Ovary (tissue), 9 donors: ENCODE data around the gene SMYD5. TPM values are rescaled to one million over a fixed set of nuclear protein-coding genes. Genes with fewer than 3 reads are reported as not detected.

Experiments used
- DNase-seq, 5 donors: peaks; one replicate each; pipeline ENCODE4 v3.0.0-alpha.2; 2019 to 2020
- H3K27ac ChIP-seq, 2 donors: fragments of 200-600 bp; one replicate each; pipeline versions ENCODE4 v1.5.1 to v1.8.0; 2019 to 2022
- H3K27me3 ChIP-seq: fragments of 200-600 bp; one replicate; pipeline ENCODE4 v1.8.0; 2022
- H3K36me3 ChIP-seq: fragments of 200-600 bp; sonication (generic); one replicate; pipeline ENCODE4 v1.5.1; 2019
- H3K4me1 ChIP-seq: one replicate; pipeline ENCODE4 v1.8.1; 2013; ENCODE audit warnings: mild to moderate bottlenecking, moderate library complexity; ENCODE audit not compliant: insufficient read depth
- H3K4me3 ChIP-seq: fragments of 200-600 bp; sonication (generic); one replicate; pipeline ENCODE4 v1.5.1; 2017
- H3K9me3 ChIP-seq, 2 donors: fragments of 200-600 bp in 1 of 2; sonication (generic) in 1 of 2; one replicate each; pipeline versions ENCODE4 v1.5.1 to v1.8.1; 2013 to 2019; ENCODE audit warnings: mild to moderate bottlenecking in 1 of 2, moderate library complexity in 1 of 2
- EP300 ChIP-seq: sonication (generic); formaldehyde crosslinking; IDR thresholded peaks from one replicate; pipeline ENCODE4 v1.6.1; 2017; ENCODE audit warnings: antibody characterized with exemption
- POLR2A ChIP-seq: fragments of 450-650 bp; IDR thresholded peaks from one replicate; pipeline ENCODE4 v1.6.1; 2017; ENCODE audit warnings: antibody characterized with exemption, mild to moderate bottlenecking, moderate library complexity
- WGBS, 3 donors: extraction: QIAGEN DNeasy Blood & Tissue Kit in 1 of 3; methylation state at CpG; one replicate each; pipeline versions ENCODE4 v1.1.5 to v1.1.7; 2013 to 2017; 5-methylcytosine and 5-hydroxymethylcytosine counted together
- intact Hi-C, 4 donors: fragments of 100-400 bp; cut with DNase I; formaldehyde crosslinking; loops; one replicate each; pipeline versions ENCODE4 v1.11.0 to v1.15.1; 2022 to 2023
- polyA plus RNA-seq, 2 donors: library from polyadenylated mRNA; stranded (reverse); fragments of 200-250 nt in 1 of 2; fragments of 350-450 nt in 1 of 2; fragmentation: Illumina TruSeq in 1 of 2; extraction: RNeasy Lipid Tissue Mini Kit (QIAGEN cat#74804) in 1 of 2; gene quantifications; one replicate each; pipeline ENCODE4 v1.2.3, GENCODE V29; 2013 to 2014
- total RNA-seq, 7 donors: library from RNA; depleted of rRNA in 2 of 7; stranded (reverse); fragments of >200 nt in 2 of 7; fragmentation: NEBNext Ultra II Directional in 3 of 7; extraction: Animal tissue kit (Norgen Biotek cat#: 25700) in 3 of 7; gene quantifications; one replicate each; pipeline versions ENCODE4 v1.1.0 to v1.2.4, GENCODE V29; 2016 to 2023
- TF ChIP-seq, protein P1 (sequence below), 3 donors: fragments of 450-650 bp in 2 of 3; fragments of 200-600 bp in 1 of 3; IDR thresholded peaks; one replicate each; pipeline versions ENCODE4 v1.5.1 to v1.8.0; 2016 to 2022; ENCODE audit warnings: antibody characterized with exemption in 3 of 3, mild to moderate bottlenecking in 1 of 3
- donor health status: DM: no; HTN: no; CAD: no; lungs with moderate emphysema.
- donor health status: DM: no; HTN: no; CAD: no.
- donor health status: Bipolar disorder and iron deficiency.
- donor health status: DM: yes; HTN: yes; CAD: no.
- donor health status: DM: no; HTN: no; CAD: no.
- donor health status: DM: yes; HTN: yes; CAD: no.

Gene SMYD5
- total and polyA plus RNA-seq, 9 donors = 14.1 to 37.9 (median 26.1) TPM

DNA sequence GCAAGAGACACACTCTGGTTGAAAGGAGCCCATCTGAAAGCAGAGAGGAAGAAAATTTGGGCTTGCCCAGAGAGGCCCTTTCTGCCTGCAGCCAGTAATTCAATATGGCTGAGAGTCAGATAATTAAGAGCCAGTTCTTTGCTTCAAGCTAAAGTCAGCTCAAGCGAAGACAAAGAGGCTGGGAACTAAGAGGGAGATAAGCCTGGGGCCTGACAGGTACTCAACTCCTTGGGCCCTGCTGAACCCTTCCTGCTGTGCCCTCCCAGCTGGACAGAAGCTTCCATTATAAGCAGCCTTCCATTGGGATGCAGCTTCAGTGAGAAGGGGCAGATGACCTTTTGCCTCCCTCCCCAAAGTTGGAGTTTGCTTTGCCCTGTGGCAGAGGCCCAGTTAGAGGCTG is 58.2 kb downstream of the SMYD5 start:
- Histone ChIP-seq H3K9me3 (no peaks in the 10 kb centered on the region), H3K36me3 (no peaks in the 10 kb centered on the region), H3K27me3 (no peaks in the 10 kb centered on the region), H3K4me1 (peaks cover 3% of the 10 kb centered on the region), H3K27ac (no peak overlapping the region), H3K4me3 (no peak overlapping the region)
- TF ChIP-seq, protein P1, sequence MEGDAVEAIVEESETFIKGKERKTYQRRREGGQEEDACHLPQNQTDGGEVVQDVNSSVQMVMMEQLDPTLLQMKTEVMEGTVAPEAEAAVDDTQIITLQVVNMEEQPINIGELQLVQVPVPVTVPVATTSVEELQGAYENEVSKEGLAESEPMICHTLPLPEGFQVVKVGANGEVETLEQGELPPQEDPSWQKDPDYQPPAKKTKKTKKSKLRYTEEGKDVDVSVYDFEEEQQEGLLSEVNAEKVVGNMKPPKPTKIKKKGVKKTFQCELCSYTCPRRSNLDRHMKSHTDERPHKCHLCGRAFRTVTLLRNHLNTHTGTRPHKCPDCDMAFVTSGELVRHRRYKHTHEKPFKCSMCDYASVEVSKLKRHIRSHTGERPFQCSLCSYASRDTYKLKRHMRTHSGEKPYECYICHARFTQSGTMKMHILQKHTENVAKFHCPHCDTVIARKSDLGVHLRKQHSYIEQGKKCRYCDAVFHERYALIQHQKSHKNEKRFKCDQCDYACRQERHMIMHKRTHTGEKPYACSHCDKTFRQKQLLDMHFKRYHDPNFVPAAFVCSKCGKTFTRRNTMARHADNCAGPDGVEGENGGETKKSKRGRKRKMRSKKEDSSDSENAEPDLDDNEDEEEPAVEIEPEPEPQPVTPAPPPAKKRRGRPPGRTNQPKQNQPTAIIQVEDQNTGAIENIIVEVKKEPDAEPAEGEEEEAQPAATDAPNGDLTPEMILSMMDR (IDR thresholded peaks at IDR 0.05) = no peak
- TF ChIP-seq POLR2A (no peak), EP300 (no peak)
- 86 to 94% (median 89%) methylated on average over 1 of the region's 1 CpG for WGBS, 3 donors
- peak in 1 of 5 donors; percentile 0 for DNase-seq
- intact Hi-C loops = no loop called here

Other genes with a start within 250 kb of the SMYD5 start
- gene SFXN5, start 142.5 kb upstream of the SMYD5 start, total RNA-seq = 10 to 100 TPM in 4 of 7 donors, 1 to 10 TPM in 3; 7.7 to 19.3 (median 11.6) TPM
- gene SFXN5, start 142.5 kb upstream of the SMYD5 start, polyA plus RNA-seq = 10 to 100 TPM in 1 of 2 donors, 1 to 10 TPM in 1; 4.3 to 14.1 TPM
- gene RAB11FIP5, start 101.3 kb upstream of the SMYD5 start, total RNA-seq = 10 to 100 TPM; 16.1 to 33.2 (median 25.0) TPM
- 10 to 100 TPM; 19.2 to 57.3 TPM for gene RAB11FIP5, start 101.3 kb upstream of the SMYD5 start, polyA plus RNA-seq
- not detected for gene NOTO, start 11.7 kb upstream of the SMYD5 start, total RNA-seq
- gene NOTO, start 11.7 kb upstream of the SMYD5 start, polyA plus RNA-seq = not detected
- gene PRADC1, start 19.0 kb downstream of the SMYD5 start, total RNA-seq = 10 to 100 TPM in 6 of 7 donors, 1 to 10 TPM in 1; 7.7 to 19.7 (median 12.2) TPM
- 10 to 100 TPM in 1 of 2 donors, 1 to 10 TPM in 1; 9.7 to 11.8 TPM for gene PRADC1, start 19.0 kb downstream of the SMYD5 start, polyA plus RNA-seq
- gene CCT7, start 20.1 kb downstream of the SMYD5 start, total RNA-seq = 100 to 1,000 TPM; 143 to 272 (median 220) TPM
- 100 to 1,000 TPM; 157 to 289 TPM for gene CCT7, start 20.1 kb downstream of the SMYD5 start, polyA plus RNA-seq
- gene FBXO41, start 70.2 kb downstream of the SMYD5 start, total RNA-seq = 1 to 10 TPM; 1.7 to 3.1 (median 3.0) TPM
- 1 to 10 TPM; 2.4 to 2.9 TPM for gene FBXO41, start 70.2 kb downstream of the SMYD5 start, polyA plus RNA-seq
- gene EGR4, start 79.3 kb downstream of the SMYD5 start, total RNA-seq = under 1 TPM in 1 of 7 donors, not detected in 6; 0.13 TPM
- under 1 TPM in 1 of 2 donors, not detected in 1; 0.04 TPM for gene EGR4, start 79.3 kb downstream of the SMYD5 start, polyA plus RNA-seq
- gene ALMS1, start 171.6 kb downstream of the SMYD5 start, total RNA-seq = 10 to 100 TPM; 41.6 to 53.4 (median 46.9) TPM
- gene ALMS1, start 171.6 kb downstream of the SMYD5 start, polyA plus RNA-seq = 10 to 100 TPM; 12.8 to 22.0 TPM